Type B pancreatic cell (in vitro differentiated cells): ENCODE results near the gene RSAD1. TPM values are rescaled to one million over a fixed set of nuclear protein-coding genes. Genes with fewer than 3 reads are reported as not detected.

Experiments used
- DNase-seq: peaks from one replicate; pipeline ENCODE4 v3.0.0; 2021; ENCODE audit warnings: mixed read lengths; ENCODE audit not compliant: unreplicated experiment; ENCODE audit errors: extremely low spot score
- H3K27ac Mint-ChIP-seq: 2 replicates; pipeline ENCODE4 v1.8.0; 2021; ENCODE audit warnings: mild to moderate bottlenecking, mixed read lengths
- H3K27me3 Mint-ChIP-seq: 2 replicates; pipeline ENCODE4 v1.8.0; 2021; ENCODE audit warnings: mixed read lengths
- H3K36me3 Mint-ChIP-seq: 2 replicates; pipeline ENCODE4 v1.8.0; 2021; ENCODE audit warnings: mixed read lengths
- H3K4me1 Mint-ChIP-seq: one replicate; pipeline ENCODE4 v1.8.0; 2021; ENCODE audit warnings: mixed read lengths; ENCODE audit not compliant: unreplicated experiment
- H3K4me3 Mint-ChIP-seq: 2 replicates; pipeline ENCODE4 v1.8.0; 2021; ENCODE audit warnings: mild to moderate bottlenecking, mixed read lengths
- H3K9me3 Mint-ChIP-seq: 2 replicates; pipeline ENCODE4 v1.8.0; 2021; ENCODE audit warnings: mixed read lengths
- CTCF ChIP-seq: fragments of 200-600 bp; sonication (generic); conservative IDR thresholded peaks from 2 replicates; pipeline ENCODE4 v1.5.0; 2021; ENCODE audit warnings: antibody characterized with exemption, mild to moderate bottlenecking
- total RNA-seq: library from RNA; stranded (reverse); gene quantifications from 2 replicates; pipeline ENCODE4 v1.2.1, GENCODE V29; 2021; ENCODE audit warnings: low replicate concordance

The RSAD1 gene
- total RNA-seq, 1 donor from 2014 or later, result 40.7 TPM

DNA sequence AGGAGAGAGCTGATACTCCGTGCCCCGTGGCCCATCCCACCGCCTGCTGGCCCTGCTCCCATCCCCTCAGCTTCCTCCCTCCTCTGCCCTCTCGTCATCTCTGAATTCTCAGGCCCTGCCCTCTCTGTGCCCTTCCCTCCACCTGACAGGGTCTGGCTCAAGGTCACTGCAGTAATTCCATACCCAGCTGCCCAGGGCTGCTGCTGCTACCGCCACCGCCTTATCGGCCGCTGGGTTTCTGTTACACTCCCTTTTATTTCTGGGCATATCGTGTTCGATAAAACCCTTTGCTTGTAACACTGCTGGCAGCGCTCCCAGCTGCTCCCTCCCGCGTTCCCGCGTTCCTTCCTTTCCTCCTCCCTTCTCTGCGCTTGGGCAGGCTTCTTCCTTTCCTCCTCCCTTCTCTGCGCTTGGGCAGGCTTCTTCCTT is 55.1 kb downstream of the RSAD1 start:
- H3K36me3 Mint-ChIP-seq, result no peaks in the 10 kb centered on the region
- peaks cover 16% of the 10 kb centered on the region for H3K27me3 Mint-ChIP-seq
- H3K4me1 Mint-ChIP-seq, result peaks cover 33% of the 10 kb centered on the region
- H3K27ac Mint-ChIP-seq, result peak overlapping the region; percentile 73
- no peaks in the 10 kb centered on the region for H3K9me3 Mint-ChIP-seq
- peak overlapping the region; percentile 90 for H3K4me3 Mint-ChIP-seq
- DNase-seq, result no peak
- TF ChIP-seq CTCF, result no peak

DNA sequence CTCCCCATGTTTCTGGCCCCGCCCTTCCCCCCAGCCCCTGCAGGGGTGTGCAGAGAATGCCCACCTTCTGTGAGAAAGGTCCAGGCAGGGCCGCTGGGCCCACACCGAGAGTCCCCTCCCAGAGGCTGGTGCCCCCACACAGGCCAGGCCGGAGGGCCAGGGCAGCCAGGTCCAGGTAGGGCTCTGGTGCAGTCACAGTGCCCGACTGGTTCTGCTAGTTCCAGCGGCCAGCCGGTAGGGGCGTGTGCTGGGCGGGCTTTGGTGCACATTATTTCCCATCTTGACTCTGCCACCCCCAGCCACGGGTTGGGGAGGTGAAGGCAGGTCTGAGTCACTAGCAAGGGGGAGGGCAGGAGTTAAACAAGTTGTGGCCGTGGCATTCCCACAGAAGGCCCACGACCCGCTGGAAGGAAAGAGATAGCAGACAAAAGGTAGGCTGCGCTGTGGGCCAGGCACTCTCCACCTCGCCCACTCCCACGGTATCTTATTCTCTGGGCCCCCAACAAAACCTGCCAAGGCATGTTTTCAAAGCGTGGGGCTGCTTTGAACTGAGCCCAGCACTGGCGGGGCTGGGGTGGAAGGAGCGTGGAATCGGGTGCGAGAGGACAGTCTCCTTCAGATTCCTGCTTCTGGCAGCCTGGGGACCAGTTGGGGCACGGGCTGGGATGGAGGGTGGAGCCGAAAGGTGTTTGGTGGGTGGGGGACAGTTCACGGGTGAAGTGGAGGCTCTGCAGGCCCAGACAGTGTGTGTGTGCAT is 55.7 kb downstream of the RSAD1 start:
- TF ChIP-seq CTCF, result peak; percentile 61
- Mint-ChIP-seq H3K9me3 (no peaks in the 10 kb centered on the region), H3K27me3 (peaks cover 16% of the 10 kb centered on the region), H3K4me3 (peak overlapping the region; percentile 90), H3K27ac (peak overlapping the region; percentile 73), H3K36me3 (no peaks in the 10 kb centered on the region), H3K4me1 (peaks cover 33% of the 10 kb centered on the region)
- DNase-seq, result no peak

- peak overlapping the region; percentile 90 for H3K4me3 Mint-ChIP-seq
- TF ChIP-seq CTCF, result no peak
- H3K9me3 Mint-ChIP-seq, result no peaks in the 10 kb centered on the region
- no peak for DNase-seq
- H3K4me1 Mint-ChIP-seq, result peaks cover 37% of the 10 kb centered on the region
- H3K27ac Mint-ChIP-seq, result peak overlapping the region; percentile 73
- peaks cover 3% of the 10 kb centered on the region for H3K36me3 Mint-ChIP-seq
- H3K27me3 Mint-ChIP-seq, result peaks cover 16% of the 10 kb centered on the region
Observed at GRCh38 chr17:50534979-50535326, 56.3 kb downstream of the RSAD1 start.

DNA sequence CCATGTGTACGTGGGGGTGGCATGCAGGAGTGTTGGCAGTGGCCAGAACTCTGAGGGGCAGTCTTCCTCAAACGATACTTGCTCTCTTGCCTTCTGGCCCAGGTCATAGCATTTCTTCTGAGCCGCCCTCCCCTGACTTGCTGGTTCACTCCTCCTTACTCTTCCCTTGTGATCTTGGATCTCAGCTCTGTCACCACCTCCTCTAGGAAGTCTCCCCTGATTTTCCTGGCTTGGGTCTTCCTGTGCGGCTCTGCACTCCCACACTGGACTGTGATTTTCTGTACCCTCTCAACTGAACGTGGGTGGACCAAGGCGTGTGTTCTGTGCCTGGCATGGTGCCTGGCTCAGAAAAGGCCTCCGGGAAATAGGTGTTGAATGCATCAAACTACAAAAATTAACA is 56.7 kb downstream of the RSAD1 start:
- H3K4me3 Mint-ChIP-seq, result peak overlapping the region; percentile 90
- no peak for TF ChIP-seq CTCF

More for the DNA sequence above, 56.7 kb downstream of the RSAD1 start:
- Mint-ChIP-seq H3K27ac (no peak overlapping the region), H3K36me3 (peaks cover 4% of the 10 kb centered on the region), H3K4me1 (peaks cover 40% of the 10 kb centered on the region), H3K27me3 (peaks cover 16% of the 10 kb centered on the region), H3K9me3 (no peaks in the 10 kb centered on the region)
- no peak for DNase-seq

Other genes with a start within 250 kb of the RSAD1 start
- 1.6 and 1.8 TPM in 2 replicates for gene TMEM92, start 204.4 kb upstream of the RSAD1 start, total RNA-seq
- gene XYLT2, start 132.7 kb upstream of the RSAD1 start, total RNA-seq, result 23.5 and 38.8 TPM in 2 replicates
- 66.6 and 76.9 TPM in 2 replicates for gene MRPL27, start 105.7 kb upstream of the RSAD1 start, total RNA-seq
- gene EME1, start 105.6 kb upstream of the RSAD1 start, total RNA-seq, result 6.2 and 18.7 TPM in 2 replicates
- gene LRRC59, start 81.3 kb upstream of the RSAD1 start, total RNA-seq, result 75.3 and 104 TPM in 2 replicates
- gene ACSF2, start 52.6 kb upstream of the RSAD1 start, total RNA-seq, result 57.3 and 75.0 TPM in 2 replicates
- not detected in 2 replicates for gene CHAD, start 10.0 kb upstream of the RSAD1 start, total RNA-seq
- 0.88 and 4.1 TPM in 2 replicates for gene MYCBPAP, start 29.6 kb downstream of the RSAD1 start, total RNA-seq
- 41.7 and 72.1 TPM in 2 replicates for gene EPN3, start 53.9 kb downstream of the RSAD1 start, total RNA-seq
- gene SPATA20, start 68.3 kb downstream of the RSAD1 start, total RNA-seq, result 40.3 and 51.3 TPM in 2 replicates
- gene CACNA1G, start 81.9 kb downstream of the RSAD1 start, total RNA-seq, result 1.9 and 27.8 TPM in 2 replicates
- 10.6 and 13.3 TPM in 2 replicates for gene ABCC3, start 156.0 kb downstream of the RSAD1 start, total RNA-seq
- 21.0 and 38.4 TPM in 2 replicates for gene ANKRD40, start 229.1 kb downstream of the RSAD1 start, total RNA-seq
- 83.4 and 157 TPM in 2 replicates for gene LUC7L3, start 240.7 kb downstream of the RSAD1 start, total RNA-seq